Mesothelial cell of epicardium (in vitro differentiated cells): Measurements from ENCODE around the gene DOCK4. TPM values are rescaled to one million over a fixed set of nuclear protein-coding genes. Genes with fewer than 3 reads are reported as not detected.

Experiments
- DNase-seq, 2 experiments: peaks; one replicate each; pipeline ENCODE4 v3.0.0; 2021; ENCODE audit warnings: low spot score in 2 of 2; ENCODE audit not compliant: unreplicated experiment in 2 of 2
- H3K27ac Mint-ChIP-seq: 2 replicates; pipeline ENCODE4 v1.8.0; 2021; ENCODE audit warnings: mixed read lengths
- H3K27me3 Mint-ChIP-seq: 2 replicates; pipeline ENCODE4 v1.8.0; 2021; ENCODE audit warnings: low read depth, mixed read lengths
- H3K36me3 Mint-ChIP-seq: 2 replicates; pipeline ENCODE4 v1.8.0; 2021; ENCODE audit warnings: mixed read lengths
- H3K4me1 Mint-ChIP-seq: 2 replicates; pipeline ENCODE4 v1.8.0; 2021; ENCODE audit warnings: mixed read lengths
- H3K4me3 Mint-ChIP-seq: 2 replicates; pipeline ENCODE4 v1.8.0; 2021; ENCODE audit warnings: mild to moderate bottlenecking, moderate library complexity, mixed read lengths
- H3K9me3 Mint-ChIP-seq: 2 replicates; pipeline ENCODE4 v1.8.0; 2021; ENCODE audit warnings: mixed read lengths
- CTCF ChIP-seq: fragments of 200-600 bp; sonication (generic); IDR thresholded peaks from one replicate; pipeline ENCODE4 v1.5.0; 2021; ENCODE audit warnings: antibody characterized with exemption; ENCODE audit not compliant: unreplicated experiment
- total RNA-seq: library from RNA; stranded (reverse); gene quantifications from 3 replicates; pipeline ENCODE4 v1.2.1, GENCODE V29; 2021

Gene DOCK4
- total RNA-seq, 1 donor from 2014 or later: 27.7 TPM

GRCh38 chr7:111894518-111894917, 311.7 kb downstream of the DOCK4 start:
- no peak for DNase-seq
- peaks cover 19% of the 10 kb centered on the region for H3K36me3 Mint-ChIP-seq
- no peak for TF ChIP-seq CTCF
- H3K27ac Mint-ChIP-seq: no peak overlapping the region
- no peaks in the 10 kb centered on the region for H3K27me3 Mint-ChIP-seq
- peaks cover 2% of the 10 kb centered on the region for H3K4me1 Mint-ChIP-seq
- H3K4me3 Mint-ChIP-seq: no peak overlapping the region
- no peaks in the 10 kb centered on the region for H3K9me3 Mint-ChIP-seq

- Mint-ChIP-seq H3K27me3 (no peaks in the 10 kb centered on the region), H3K4me3 (no peak overlapping the region), H3K27ac (no peak overlapping the region), H3K36me3 (peaks cover 13% of the 10 kb centered on the region), H3K9me3 (no peaks in the 10 kb centered on the region), H3K4me1 (peaks cover 2% of the 10 kb centered on the region)
- no peak for DNase-seq
- TF ChIP-seq CTCF: no peak
Observed at GRCh38 chr7:111893190-111893589, 313.0 kb downstream of the DOCK4 start.

GRCh38 chr7:111892588-111892987, 313.6 kb downstream of the DOCK4 start:
- no peak for DNase-seq

GRCh38 chr7:111887734-111888133, 318.5 kb downstream of the DOCK4 start:
- Mint-ChIP-seq H3K9me3 (no peaks in the 10 kb centered on the region), H3K27ac (no peak overlapping the region), H3K36me3 (no peaks in the 10 kb centered on the region), H3K4me3 (no peak overlapping the region), H3K27me3 (no peaks in the 10 kb centered on the region), H3K4me1 (no peaks in the 10 kb centered on the region)
- TF ChIP-seq CTCF: no peak
- DNase-seq: no peak

More at GRCh38 chr7:111892588-111892987, 313.6 kb downstream of the DOCK4 start:
- Mint-ChIP-seq H3K27ac (no peak overlapping the region), H3K27me3 (no peaks in the 10 kb centered on the region), H3K36me3 (peaks cover 7% of the 10 kb centered on the region), H3K4me3 (no peak overlapping the region), H3K4me1 (peaks cover 2% of the 10 kb centered on the region), H3K9me3 (no peaks in the 10 kb centered on the region)
- no peak for TF ChIP-seq CTCF

- no peaks in the 10 kb centered on the region for H3K27me3 Mint-ChIP-seq
- no peak overlapping the region for H3K4me3 Mint-ChIP-seq
- H3K36me3 Mint-ChIP-seq: peaks cover 6% of the 10 kb centered on the region
- H3K27ac Mint-ChIP-seq: no peak overlapping the region
- no peak for DNase-seq
- no peak for TF ChIP-seq CTCF
- peaks cover 6% of the 10 kb centered on the region for H3K9me3 Mint-ChIP-seq
- H3K4me1 Mint-ChIP-seq: no peaks in the 10 kb centered on the region
Observed at GRCh38 chr7:111886233-111886632, 320.0 kb downstream of the DOCK4 start.

GRCh38 chr7:111883241-111883640, 323.0 kb downstream of the DOCK4 start:
- peaks cover 22% of the 10 kb centered on the region for H3K9me3 Mint-ChIP-seq
- H3K36me3 Mint-ChIP-seq: peaks cover 26% of the 10 kb centered on the region
- TF ChIP-seq CTCF: no peak
- DNase-seq: no peak
- no peaks in the 10 kb centered on the region for H3K4me1 Mint-ChIP-seq
- no peak overlapping the region for H3K4me3 Mint-ChIP-seq
- no peak overlapping the region for H3K27ac Mint-ChIP-seq
- H3K27me3 Mint-ChIP-seq: no peaks in the 10 kb centered on the region
